Daoy (cell line): Measurements from ENCODE around the gene TGFBI. TPM values are rescaled to one million over a fixed set of nuclear protein-coding genes. Genes with fewer than 3 reads are reported as not detected.

Source experiments
- DNase-seq: peaks from one replicate; pipeline ENCODE4 v3.0.0-alpha.2; 2015; ENCODE audit warnings: low read depth
- total RNA-seq: library from RNA; depleted of rRNA; stranded (reverse); fragments of >200 nt; shearing (Covaris generic); gene quantifications from 2 replicates; pipeline ENCODE4 v1.2.3, GENCODE V29; 2014; rRNA removed

Gene TGFBI
- total RNA-seq, 1 experiment from 2014 or later = 1,682 TPM

- peak; percentile 47 for DNase-seq
Measured at GRCh38 chr5:136087961-136088871, 59.4 kb downstream of the TGFBI start.

- DNase-seq = no peak
Measured at GRCh38 chr5:136089791-136090190, 61.0 kb downstream of the TGFBI start.

- no peak for DNase-seq
Measured at GRCh38 chr5:136090319-136090718, 61.5 kb downstream of the TGFBI start.

- DNase-seq = no peak
Measured at GRCh38 chr5:136094189-136094912, 65.6 kb downstream of the TGFBI start.

- DNase-seq = no peak
Measured at GRCh38 chr5:136094913-136095641, 66.3 kb downstream of the TGFBI start.

- no peak for DNase-seq
Measured at GRCh38 chr5:136098176-136098575, 69.4 kb downstream of the TGFBI start.

- no peak for DNase-seq
Measured at GRCh38 chr5:136099870-136100269, 71.1 kb downstream of the TGFBI start.

- no peak for DNase-seq
Measured at GRCh38 chr5:136101884-136102283, 73.1 kb downstream of the TGFBI start.

GRCh38 chr5:136103118-136103517 lies 74.3 kb downstream of the TGFBI start:
- DNase-seq = no peak

- DNase-seq = no peak
Measured at GRCh38 chr5:136104306-136104965, 75.6 kb downstream of the TGFBI start.

GRCh38 chr5:136106351-136107031 lies 77.7 kb downstream of the TGFBI start:
- no peak for DNase-seq

- no peak for DNase-seq
Measured at GRCh38 chr5:136108180-136108611, 79.4 kb downstream of the TGFBI start.

- no peak for DNase-seq
Measured at GRCh38 chr5:136108766-136109165, 80.0 kb downstream of the TGFBI start.

GRCh38 chr5:136109453-136110135 lies 80.8 kb downstream of the TGFBI start:
- DNase-seq = no peak

Other genes with a start within 250 kb of the TGFBI start
- not detected in 2 replicates for gene SLC25A48, start 194.3 kb upstream of the TGFBI start, total RNA-seq
- gene IL9, start 133.1 kb upstream of the TGFBI start, total RNA-seq = not detected in 2 replicates
- not detected in 2 replicates for gene LECT2, start 74.0 kb upstream of the TGFBI start, total RNA-seq
- 57.1 and 120 TPM in 2 replicates for gene SMAD5, start 103.9 kb downstream of the TGFBI start, total RNA-seq
- gene SMIM32, start 164.2 kb downstream of the TGFBI start, total RNA-seq = not detected in 2 replicates